NCI-H2227 (cell line): ENCODE data around the gene CXorf65.

Experiments used
- DNase-seq: peaks from one replicate; lab custom pipeline; 2025; ENCODE audit not compliant: unreplicated experiment; lab: John Stamatoyannopoulos, UW

The CXorf65 gene

GRCh38 chrX:71107245-71107644 is 705 bp upstream of the CXorf65 start:
- DNase-seq, result no peak

- no peak for DNase-seq
These were observed 912 bp downstream of the CXorf65 start for GRCh38 chrX:71105628-71106027.

GRCh38 chrX:71103110-71103983 is 3.2 kb downstream of the CXorf65 start:
- peak; percentile 25 for DNase-seq

GRCh38 chrX:71102292-71102691 is 4.2 kb downstream of the CXorf65 start:
- DNase-seq, result no peak

GRCh38 chrX:71100581-71101505 is 5.7 kb downstream of the CXorf65 start:
- no peak for DNase-seq

GRCh38 chrX:71099736-71100135 is 6.8 kb downstream of the CXorf65 start:
- no peak for DNase-seq

GRCh38 chrX:71098951-71099506 is 7.5 kb downstream of the CXorf65 start:
- no peak for DNase-seq

- peak; percentile 17 for DNase-seq
These were observed 8.2 kb downstream of the CXorf65 start for GRCh38 chrX:71098302-71098701.

- no peak for DNase-seq
These were observed 9.8 kb downstream of the CXorf65 start for GRCh38 chrX:71096760-71097032.

- no peak for DNase-seq
These were observed 10.4 kb downstream of the CXorf65 start for GRCh38 chrX:71095981-71096759.

- DNase-seq, result peak; percentile 94
These were observed 11.0 kb downstream of the CXorf65 start, which contains the start of gene FOXO4 for GRCh38 chrX:71095555-71095980. FOXO4 (plus strand) TSS chrX:71095851; CDS start chrX:71096529, 678 bp downstream.

- no peak for DNase-seq
These were observed 11.5 kb downstream of the CXorf65 start for GRCh38 chrX:71095033-71095432.

GRCh38 chrX:71091263-71091662 is 15.3 kb downstream of the CXorf65 start:
- no peak for DNase-seq

GRCh38 chrX:71085900-71086299 is 20.6 kb downstream of the CXorf65 start:
- DNase-seq, result no peak

- no peak for DNase-seq
These were observed 23.7 kb downstream of the CXorf65 start for GRCh38 chrX:71082822-71083221.

- no peak for DNase-seq
These were observed 24.4 kb downstream of the CXorf65 start for GRCh38 chrX:71082124-71082647.

- DNase-seq, result peak; percentile 57
These were observed 25.0 kb downstream of the CXorf65 start for GRCh38 chrX:71081330-71082123.

- no peak for DNase-seq
These were observed 36.0 kb downstream of the CXorf65 start for GRCh38 chrX:71070531-71070930.

- peak; percentile 98 for DNase-seq
These were observed 38.3 kb downstream of the CXorf65 start, which contains the start of gene SNX12 for GRCh38 chrX:71068044-71068918. SNX12 (minus strand) TSS chrX:71068334; CDS start chrX:71068306, 28 bp downstream.
